Fibroblast of skin of right quadriceps (primary cell): Measurements from ENCODE around the gene RFNG.
A peak's percentile ranks its signal among the peaks of the same experiment; 100 is the strongest.
"Not testable (repeated sequence)": the region's sequence is repeated elsewhere in the genome, so short reads cannot be mapped to it uniquely, and the experiment has no call there.

Experiments
- DNase-seq: peaks from one replicate; pipeline ENCODE4 v3.0.0-alpha.2; 2013

Gene RFNG

GRCh38 chr17:82041144-82041814 is 10.3 kb downstream of the RFNG start:
- DNase-seq = no peak

GRCh38 chr17:82039695-82040299 is 11.8 kb downstream of the RFNG start:
- no peak for DNase-seq

- DNase-seq = not testable (repeated sequence)
Observed at GRCh38 chr17:82038796-82039409, 12.7 kb downstream of the RFNG start.

GRCh38 chr17:82037889-82038195 is 13.8 kb downstream of the RFNG start:
- DNase-seq = no peak

- peak; percentile 95 for DNase-seq
Observed at GRCh38 chr17:82037092-82037888, 14.3 kb downstream of the RFNG start, which contains the start of gene DCXR. TSS of gene DCXR (minus strand) at chr17:82037697. CDS start at chr17:82037682, 15 bp downstream.

- DNase-seq = no peak
Observed at GRCh38 chr17:82036634-82037091, 14.9 kb downstream of the RFNG start.

- DNase-seq = no peak
Observed at GRCh38 chr17:82035956-82036633, 15.5 kb downstream of the RFNG start.

- DNase-seq = no peak
Observed at GRCh38 chr17:82035488-82035887, 16.1 kb downstream of the RFNG start.

- DNase-seq = no peak
Observed at GRCh38 chr17:82034371-82035011, 17.1 kb downstream of the RFNG start.

GRCh38 chr17:82033359-82034085 is 18.1 kb downstream of the RFNG start:
- no peak for DNase-seq

- no peak for DNase-seq
Observed at GRCh38 chr17:82031885-82032627, 19.6 kb downstream of the RFNG start.

GRCh38 chr17:82031303-82031884 is 20.2 kb downstream of the RFNG start, which contains the start of gene RAC3:
TSS of gene RAC3 (plus strand) at chr17:82031678. CDS start at chr17:82031762, 84 bp downstream.
- DNase-seq = no peak

GRCh38 chr17:82030470-82031302 is 20.9 kb downstream of the RFNG start:
- peak; percentile 73 for DNase-seq

GRCh38 chr17:82029990-82030469 is 21.6 kb downstream of the RFNG start:
- no peak for DNase-seq

GRCh38 chr17:82029391-82029790 is 22.2 kb downstream of the RFNG start:
- DNase-seq = no peak

GRCh38 chr17:82028966-82029365 is 22.6 kb downstream of the RFNG start:
- DNase-seq = no peak

- DNase-seq = no peak
Observed at GRCh38 chr17:82028246-82028645, 23.4 kb downstream of the RFNG start.

GRCh38 chr17:82025401-82026107 is 26.1 kb downstream of the RFNG start:
- DNase-seq = no peak

- no peak for DNase-seq
Observed at GRCh38 chr17:82024859-82025258, 26.8 kb downstream of the RFNG start.
